Dedifferentiated amniotic fluid mesenchymal stem cell (primary cell): ENCODE measurements around the gene FAM118B.
A peak's percentile ranks its signal among the peaks of the same experiment; 100 is the strongest.
"Not testable (repeated sequence)": the region's sequence is repeated elsewhere in the genome, so short reads cannot be mapped to it uniquely, and the experiment has no call there.

Experiments used
- DNase-seq: peaks from one replicate; pipeline ENCODE4 v3.0.0-alpha.2; 2016; ENCODE audit errors: extremely low spot score

FAM118B gene

DNA sequence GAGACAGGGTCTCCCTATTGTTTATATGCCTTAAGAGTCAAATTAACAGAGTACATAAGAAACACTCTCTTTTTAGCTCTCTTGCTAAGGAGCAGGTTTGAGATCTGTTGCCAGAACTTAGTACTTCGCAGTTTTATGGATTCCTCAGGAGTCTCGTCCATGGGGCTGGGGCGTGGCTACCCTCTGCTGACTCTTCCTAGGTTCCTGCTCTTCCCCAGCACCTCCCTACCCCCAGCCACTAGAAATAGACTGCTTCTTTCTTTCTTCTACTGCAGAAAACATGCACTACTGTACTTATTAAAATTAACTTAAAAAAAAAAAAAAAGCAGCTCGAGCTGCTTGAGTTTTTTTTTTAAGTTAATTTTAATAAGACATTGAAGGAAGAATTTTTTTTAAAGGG, 8.0 kb downstream of the FAM118B start:
- no peak for DNase-seq

DNA sequence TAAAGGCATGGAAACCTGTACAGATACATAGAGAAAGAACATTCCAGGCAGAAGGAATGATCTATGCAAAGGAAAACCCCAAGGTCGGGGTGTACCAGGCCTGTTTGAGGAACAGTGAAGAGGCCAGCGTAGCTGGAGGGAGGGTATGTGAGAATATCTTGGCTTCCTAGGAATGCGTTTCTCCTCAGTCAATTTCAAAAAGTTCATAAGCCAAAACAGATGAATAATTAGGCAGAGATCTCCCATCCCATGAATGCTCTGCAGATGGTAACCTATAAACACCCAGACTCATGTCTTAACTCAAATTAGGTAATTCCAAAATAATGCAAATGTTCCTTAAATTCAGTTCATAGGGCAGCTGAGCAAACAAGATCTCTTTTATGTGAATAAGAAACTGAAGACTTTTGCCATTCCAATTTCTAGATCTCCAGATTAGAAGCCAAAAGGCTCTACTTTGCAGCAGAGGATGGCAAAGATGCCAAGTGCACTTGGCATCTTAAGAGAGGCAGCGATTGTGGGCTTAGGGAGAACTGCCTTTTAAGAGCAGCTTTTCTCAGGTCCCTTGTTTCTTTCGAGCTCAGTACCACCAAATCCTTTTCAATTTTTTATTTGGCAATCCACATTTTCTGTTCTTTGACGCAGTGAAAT, 13.2 kb downstream of the FAM118B start:
- DNase-seq, result no peak

DNA sequence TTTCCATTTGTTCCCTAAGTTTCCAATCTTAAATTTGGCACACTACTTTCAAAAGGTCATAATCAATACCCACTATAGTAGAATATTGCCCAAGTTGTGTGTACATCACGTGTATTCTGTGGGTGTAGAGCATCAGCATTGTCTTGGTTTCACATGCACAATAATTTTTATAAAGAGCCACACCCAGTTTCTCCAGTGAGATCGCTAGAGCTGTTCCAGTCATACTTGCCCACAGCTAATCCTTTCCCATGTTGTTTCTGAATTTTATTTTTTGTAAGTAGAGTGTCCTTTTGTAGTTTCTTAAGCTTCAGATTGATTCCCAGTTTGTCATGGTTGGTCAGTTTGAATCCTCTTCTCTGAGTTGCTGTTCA, 13.7 kb downstream of the FAM118B start:
- no peak for DNase-seq

DNA sequence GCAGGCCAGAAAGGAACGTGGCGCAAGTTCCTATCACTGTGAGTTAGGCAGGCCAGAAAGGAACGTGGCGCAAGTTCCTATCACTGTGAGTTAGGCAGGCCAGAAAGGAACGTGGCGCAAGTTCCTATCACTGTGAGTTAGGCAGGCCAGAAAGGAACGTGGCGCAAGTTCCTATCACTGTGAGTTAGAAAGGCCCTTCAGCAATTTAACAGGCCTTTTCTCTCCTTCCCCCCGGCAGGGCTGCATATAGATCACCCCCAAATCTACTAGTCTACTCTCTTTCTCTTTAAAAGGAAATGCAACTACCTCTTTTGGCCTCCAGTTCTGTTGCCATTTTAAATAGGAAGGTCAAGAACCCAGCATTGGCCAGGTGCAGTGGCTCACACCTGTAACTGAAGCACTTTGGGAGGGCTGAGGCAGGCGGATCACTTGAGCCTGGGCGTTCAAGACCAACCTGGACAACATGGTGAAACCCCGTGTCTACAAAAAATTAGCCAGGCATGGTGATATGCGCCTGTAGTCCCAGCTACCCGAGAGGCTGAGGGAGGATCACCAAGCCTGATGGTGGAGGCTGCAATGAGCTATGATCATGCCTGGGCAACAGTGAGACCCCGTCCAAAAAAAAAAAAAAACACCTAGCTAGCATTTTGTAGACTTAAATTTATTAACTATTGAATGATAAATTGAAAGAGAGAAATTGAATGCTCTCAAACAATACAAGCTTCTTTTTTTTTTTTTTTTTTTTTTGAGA, 14.9 kb downstream of the FAM118B start:
- DNase-seq, result no peak

- no peak for DNase-seq
Measured at GRCh38 chr11:126229858-126230540, 18.4 kb downstream of the FAM118B start.

DNA sequence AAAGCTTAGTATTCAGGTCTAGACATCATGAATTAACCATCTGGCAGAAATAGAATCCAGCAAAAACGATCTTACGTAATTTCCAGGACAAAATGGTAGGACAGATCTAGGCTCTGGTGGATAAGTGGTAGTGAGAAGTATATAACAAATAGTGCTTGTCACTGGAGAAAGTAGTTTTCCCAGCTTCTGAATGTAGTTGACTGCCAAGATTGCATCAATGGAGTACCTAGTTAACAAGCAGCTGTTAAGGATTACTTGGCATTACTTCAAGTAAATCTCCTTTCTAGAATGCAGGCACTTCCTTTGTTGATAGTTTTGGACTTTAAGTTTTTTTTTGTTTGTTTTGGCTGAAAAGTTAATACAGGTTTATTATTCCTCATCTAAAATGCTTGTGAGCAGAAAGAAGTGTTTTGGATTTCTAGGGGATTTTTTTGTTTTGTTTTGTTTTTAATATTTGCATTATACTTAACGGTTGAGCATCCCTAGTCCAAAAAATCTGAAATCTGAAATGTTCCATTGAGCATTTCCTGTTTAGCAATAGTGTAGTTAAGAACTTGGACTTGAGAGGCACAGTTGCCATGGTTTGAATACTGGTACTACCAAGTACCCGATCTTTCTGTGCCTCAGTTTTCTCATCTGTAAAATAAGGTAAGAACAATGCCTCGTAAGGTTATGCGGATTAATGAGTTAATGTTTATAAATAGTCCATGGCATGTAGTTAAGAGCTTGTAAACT, 20.3 kb downstream of the FAM118B start:
- DNase-seq, result no peak

- DNase-seq, result no peak
Measured at GRCh38 chr11:126232683-126233082, 21.1 kb downstream of the FAM118B start.

DNA sequence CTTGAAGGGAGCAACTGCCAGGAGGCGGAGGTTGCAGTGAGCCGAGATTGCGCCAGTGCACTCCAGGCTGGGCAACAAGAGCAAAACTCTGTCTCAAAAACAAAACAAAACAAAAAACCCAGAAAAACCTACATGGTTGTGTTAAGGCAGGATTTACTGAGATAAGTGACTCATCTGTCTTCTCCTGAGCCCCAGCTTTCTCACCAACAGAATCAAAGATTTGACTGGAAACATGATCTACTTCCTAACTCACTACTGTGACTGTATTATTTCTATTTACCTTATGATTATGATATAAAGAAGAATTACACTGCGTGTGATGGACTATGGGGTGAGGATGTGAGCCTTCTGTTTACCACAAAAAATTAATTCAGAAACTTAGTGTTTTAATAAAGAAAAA, 21.8 kb downstream of the FAM118B start:
- DNase-seq, result no peak

- no peak for DNase-seq
Measured at GRCh38 chr11:126246636-126247035, 35.1 kb downstream of the FAM118B start.

DNA sequence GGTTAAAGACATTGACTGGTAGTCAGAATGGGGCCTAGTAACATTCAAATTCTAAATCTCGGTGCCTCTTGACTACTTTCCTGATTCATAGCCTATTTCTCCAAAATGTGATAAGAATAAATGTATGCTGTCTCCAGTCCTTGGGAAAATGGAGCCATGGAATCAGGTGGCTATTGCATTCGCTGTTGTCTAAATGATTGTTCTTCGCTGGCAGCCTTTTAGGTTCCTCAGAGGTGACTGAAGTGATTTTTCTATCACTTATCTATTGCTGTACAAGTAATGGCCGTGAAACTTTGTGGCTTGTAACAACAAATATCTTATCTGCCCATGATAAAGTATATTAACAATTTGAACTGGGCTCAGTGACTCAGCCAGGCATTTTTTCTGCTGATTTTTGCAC, 41.7 kb downstream of the FAM118B start:
- DNase-seq, result no peak

GRCh38 chr11:126254819-126255218, 43.2 kb downstream of the FAM118B start:
- no peak for DNase-seq

GRCh38 chr11:126255507-126255906, 43.9 kb downstream of the FAM118B start:
- not testable (repeated sequence) for DNase-seq

- no peak for DNase-seq
Measured at GRCh38 chr11:126256216-126256615, 44.6 kb downstream of the FAM118B start.

- no peak for DNase-seq
Measured at GRCh38 chr11:126257144-126257543, 45.6 kb downstream of the FAM118B start.

DNA sequence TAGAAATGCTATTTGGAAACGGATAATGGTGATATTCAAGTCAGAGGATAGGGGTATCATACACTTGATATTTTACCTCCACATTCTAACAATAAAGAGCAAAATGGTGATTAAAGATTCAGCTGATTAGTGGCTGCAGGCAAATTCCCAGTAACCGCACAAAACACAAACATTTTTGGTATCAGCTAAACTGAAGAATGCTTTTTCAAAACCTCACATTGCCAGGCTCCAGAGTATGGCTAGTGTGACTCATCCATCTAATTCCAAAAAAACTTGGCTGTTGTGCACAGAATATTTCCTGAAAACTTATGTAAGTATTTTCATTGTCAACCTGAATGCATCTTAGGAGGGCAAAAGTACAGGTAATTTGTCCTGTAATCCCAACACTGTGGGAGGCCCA, 46.2 kb downstream of the FAM118B start:
- DNase-seq, result peak; percentile 40

GRCh38 chr11:126262216-126262615, 50.6 kb downstream of the FAM118B start:
- no peak for DNase-seq

DNA sequence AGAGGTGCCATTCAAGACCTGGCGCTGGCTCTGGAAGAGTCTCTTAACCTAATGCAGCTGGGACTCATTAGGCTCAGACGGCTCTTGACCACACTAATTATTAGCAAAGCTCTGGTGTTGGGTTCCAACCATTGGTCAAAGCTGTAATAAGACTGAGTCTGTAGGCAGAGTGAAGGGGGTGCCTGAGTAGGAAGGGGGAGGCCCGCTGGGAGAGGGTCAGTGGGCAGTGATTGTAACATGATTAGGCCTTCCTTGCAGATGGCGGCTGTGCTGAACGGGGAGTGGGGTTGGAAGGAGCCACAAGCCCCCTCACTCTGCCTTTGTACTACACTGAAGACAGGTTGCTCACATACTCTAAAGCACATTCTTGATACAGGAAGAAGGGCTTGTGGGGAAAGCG, 51.9 kb downstream of the FAM118B start:
- DNase-seq, result no peak

GRCh38 chr11:126265811-126266210, 54.2 kb downstream of the FAM118B start:
- no peak for DNase-seq

- DNase-seq, result no peak
Measured at GRCh38 chr11:126267650-126268049, 56.1 kb downstream of the FAM118B start.

DNA sequence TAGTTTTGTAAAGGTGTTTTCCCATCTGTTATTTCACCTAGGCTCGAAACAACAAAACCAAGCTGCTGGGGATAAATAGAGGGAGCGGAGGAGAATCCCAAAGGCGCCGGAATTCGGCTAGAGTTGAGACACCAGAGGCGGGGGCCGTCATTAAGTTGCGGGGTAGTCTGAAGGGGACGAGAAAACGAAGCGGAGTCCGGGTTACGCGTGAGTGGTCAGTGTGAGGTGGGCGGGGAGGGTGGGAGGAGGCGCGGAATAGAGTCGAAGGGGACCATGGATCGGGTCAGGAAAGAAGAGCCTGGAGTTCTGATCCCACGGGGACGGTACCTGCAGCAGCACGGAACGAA, 56.8 kb downstream of the FAM118B start:
- no peak for DNase-seq

- DNase-seq, result peak; percentile 99
Measured at GRCh38 chr11:126268708-126269579, 57.4 kb downstream of the FAM118B start, which contains the start of the genes FOXRED1 and SRPRA. TSS of gene FOXRED1 (plus strand) at chr11:126269154. CDS start at chr11:126269207, 53 bp downstream. TSS of gene SRPRA (minus strand) at chr11:126268895. CDS start at chr11:126268804, 91 bp downstream.
